ENCODE results near the gene HCCS.
"Not testable (repeated sequence)": the region's sequence is repeated elsewhere in the genome, so short reads cannot be mapped to it uniquely, and the experiment has no call there.

HCCS gene

DNA sequence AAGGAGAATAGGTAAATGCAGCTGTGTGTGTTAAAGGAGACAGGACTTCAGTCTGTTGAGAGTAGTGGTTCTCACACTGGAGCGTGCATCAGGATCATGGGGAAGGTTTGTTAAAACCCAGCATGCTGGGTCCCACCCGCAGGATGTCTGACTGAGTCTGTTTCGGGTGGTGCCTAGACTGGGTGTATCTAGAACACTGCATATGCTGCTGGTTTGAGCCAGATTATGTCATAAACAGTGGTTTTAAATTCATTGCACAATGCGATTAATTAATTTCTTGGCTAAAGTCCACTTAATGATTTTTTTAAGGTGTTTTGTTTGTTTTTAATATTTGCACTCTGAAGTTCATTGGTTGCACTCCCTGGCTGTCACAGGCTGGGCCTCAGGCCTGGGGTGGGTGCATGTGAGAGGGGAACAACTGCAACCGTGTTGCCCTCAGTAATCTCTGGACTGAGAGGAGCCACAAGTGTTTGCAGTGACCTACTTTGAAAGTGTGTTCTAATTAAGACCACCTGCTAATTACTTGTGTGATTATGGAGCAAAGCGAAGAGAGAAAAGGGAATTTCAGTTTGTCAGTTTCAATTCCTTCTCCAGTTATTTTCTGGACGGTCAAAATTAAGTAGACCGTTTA, 8.3 kb downstream of the HCCS start:
- no peak for DNase-seq (ENCODE audit: low read depth in 1 of 2, low spot score in 1 of 2)

DNA sequence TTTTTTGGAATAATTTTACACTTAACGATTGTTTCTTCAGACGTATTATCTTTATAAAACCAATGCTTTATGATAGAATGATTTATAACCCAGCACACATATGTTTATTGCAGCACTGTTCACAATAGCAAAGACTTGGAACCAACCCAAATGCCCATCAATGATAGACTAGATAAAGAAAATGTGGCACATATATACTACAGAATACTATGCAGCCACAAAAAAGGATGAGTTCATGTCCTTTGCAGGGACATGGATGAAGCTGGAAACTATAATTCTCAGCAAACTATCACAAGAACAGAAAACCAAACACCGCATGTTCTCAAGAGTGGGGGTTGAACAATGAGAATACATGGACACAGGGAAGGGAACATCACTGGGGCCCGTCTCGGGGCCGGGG, 12.0 kb downstream of the HCCS start:
- H3K4me3 ChIP-seq (replicated peaks; ENCODE audit: insufficient read depth, low read length); H3K27ac ChIP-seq (replicated peaks); DNase-seq (ENCODE audit: low read depth in 1 of 2, low spot score in 1 of 2); H3K27me3 ChIP-seq (ENCODE audit: insufficient read depth, poor library complexity, severe bottlenecking): not testable (repeated sequence)

More for the DNA sequence above, 8.3 kb downstream of the HCCS start:
- TF ChIP-seq SPI1 (IDR thresholded peaks at IDR 0.05; ENCODE audit: borderline replicate concordance, low read depth): no peak
- TF ChIP-seq POLR2AphosphoS5 (IDR thresholded peaks at IDR 0.05; ENCODE audit: low read depth): no peak
- TF ChIP-seq, protein P1, sequence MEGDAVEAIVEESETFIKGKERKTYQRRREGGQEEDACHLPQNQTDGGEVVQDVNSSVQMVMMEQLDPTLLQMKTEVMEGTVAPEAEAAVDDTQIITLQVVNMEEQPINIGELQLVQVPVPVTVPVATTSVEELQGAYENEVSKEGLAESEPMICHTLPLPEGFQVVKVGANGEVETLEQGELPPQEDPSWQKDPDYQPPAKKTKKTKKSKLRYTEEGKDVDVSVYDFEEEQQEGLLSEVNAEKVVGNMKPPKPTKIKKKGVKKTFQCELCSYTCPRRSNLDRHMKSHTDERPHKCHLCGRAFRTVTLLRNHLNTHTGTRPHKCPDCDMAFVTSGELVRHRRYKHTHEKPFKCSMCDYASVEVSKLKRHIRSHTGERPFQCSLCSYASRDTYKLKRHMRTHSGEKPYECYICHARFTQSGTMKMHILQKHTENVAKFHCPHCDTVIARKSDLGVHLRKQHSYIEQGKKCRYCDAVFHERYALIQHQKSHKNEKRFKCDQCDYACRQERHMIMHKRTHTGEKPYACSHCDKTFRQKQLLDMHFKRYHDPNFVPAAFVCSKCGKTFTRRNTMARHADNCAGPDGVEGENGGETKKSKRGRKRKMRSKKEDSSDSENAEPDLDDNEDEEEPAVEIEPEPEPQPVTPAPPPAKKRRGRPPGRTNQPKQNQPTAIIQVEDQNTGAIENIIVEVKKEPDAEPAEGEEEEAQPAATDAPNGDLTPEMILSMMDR (IDR thresholded peaks at IDR 0.05; ENCODE audit: insufficient read depth, low read length): no peak
- no peak for TF ChIP-seq GABPA (IDR thresholded peaks at IDR 0.05; ENCODE audit: low read depth)
- TF ChIP-seq, protein P2, sequence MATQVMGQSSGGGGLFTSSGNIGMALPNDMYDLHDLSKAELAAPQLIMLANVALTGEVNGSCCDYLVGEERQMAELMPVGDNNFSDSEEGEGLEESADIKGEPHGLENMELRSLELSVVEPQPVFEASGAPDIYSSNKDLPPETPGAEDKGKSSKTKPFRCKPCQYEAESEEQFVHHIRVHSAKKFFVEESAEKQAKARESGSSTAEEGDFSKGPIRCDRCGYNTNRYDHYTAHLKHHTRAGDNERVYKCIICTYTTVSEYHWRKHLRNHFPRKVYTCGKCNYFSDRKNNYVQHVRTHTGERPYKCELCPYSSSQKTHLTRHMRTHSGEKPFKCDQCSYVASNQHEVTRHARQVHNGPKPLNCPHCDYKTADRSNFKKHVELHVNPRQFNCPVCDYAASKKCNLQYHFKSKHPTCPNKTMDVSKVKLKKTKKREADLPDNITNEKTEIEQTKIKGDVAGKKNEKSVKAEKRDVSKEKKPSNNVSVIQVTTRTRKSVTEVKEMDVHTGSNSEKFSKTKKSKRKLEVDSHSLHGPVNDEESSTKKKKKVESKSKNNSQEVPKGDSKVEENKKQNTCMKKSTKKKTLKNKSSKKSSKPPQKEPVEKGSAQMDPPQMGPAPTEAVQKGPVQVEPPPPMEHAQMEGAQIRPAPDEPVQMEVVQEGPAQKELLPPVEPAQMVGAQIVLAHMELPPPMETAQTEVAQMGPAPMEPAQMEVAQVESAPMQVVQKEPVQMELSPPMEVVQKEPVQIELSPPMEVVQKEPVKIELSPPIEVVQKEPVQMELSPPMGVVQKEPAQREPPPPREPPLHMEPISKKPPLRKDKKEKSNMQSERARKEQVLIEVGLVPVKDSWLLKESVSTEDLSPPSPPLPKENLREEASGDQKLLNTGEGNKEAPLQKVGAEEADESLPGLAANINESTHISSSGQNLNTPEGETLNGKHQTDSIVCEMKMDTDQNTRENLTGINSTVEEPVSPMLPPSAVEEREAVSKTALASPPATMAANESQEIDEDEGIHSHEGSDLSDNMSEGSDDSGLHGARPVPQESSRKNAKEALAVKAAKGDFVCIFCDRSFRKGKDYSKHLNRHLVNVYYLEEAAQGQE (IDR thresholded peaks at IDR 0.05; ENCODE audit: insufficient replicate concordance, low read depth): no peak
- Histone ChIP-seq H3K27me3 (ENCODE audit: insufficient read depth, poor library complexity, severe bottlenecking) (no peaks in the 10 kb centered on the region), H3K4me3 (replicated peaks; ENCODE audit: insufficient read depth, low read length) (no peak overlapping the region), H3K27ac (replicated peaks) (no peak overlapping the region)

DNA sequence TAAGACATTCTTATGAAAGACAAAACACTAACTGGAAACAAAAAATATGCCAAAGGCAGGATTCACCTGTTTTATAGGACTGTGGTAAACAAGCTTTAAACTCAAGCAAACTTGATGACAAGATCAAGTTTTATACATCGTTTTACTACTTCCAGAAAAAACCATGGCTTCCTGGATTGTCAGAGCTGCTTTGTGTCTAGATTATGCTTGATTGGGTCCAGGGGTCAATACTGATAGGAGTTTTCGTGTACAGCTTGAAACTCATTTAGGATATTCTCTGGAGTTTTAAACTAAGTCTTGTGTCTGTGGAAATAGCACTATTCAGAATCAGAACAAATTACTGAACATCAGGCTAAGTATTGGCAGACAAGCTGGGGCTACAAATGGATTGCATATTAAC, 13.0 kb downstream of the HCCS start:
- Histone ChIP-seq H3K27ac (replicated peaks) (no peak overlapping the region), H3K27me3 (ENCODE audit: insufficient read depth, poor library complexity, severe bottlenecking) (no peaks in the 10 kb centered on the region), H3K4me3 (replicated peaks; ENCODE audit: insufficient read depth, low read length) (no peak overlapping the region)
- no peak for DNase-seq (ENCODE audit: low read depth in 1 of 2, low spot score in 1 of 2)
- TF ChIP-seq SPI1 (IDR thresholded peaks at IDR 0.05; ENCODE audit: borderline replicate concordance, low read depth) (no peak), POLR2AphosphoS5 (IDR thresholded peaks at IDR 0.05; ENCODE audit: low read depth) (no peak), GABPA (IDR thresholded peaks at IDR 0.05; ENCODE audit: low read depth) (no peak)
- TF ChIP-seq, protein P1 (IDR thresholded peaks at IDR 0.05; ENCODE audit: insufficient read depth, low read length): no peak
- TF ChIP-seq, protein P2 (IDR thresholded peaks at IDR 0.05; ENCODE audit: insufficient replicate concordance, low read depth): no peak

DNA sequence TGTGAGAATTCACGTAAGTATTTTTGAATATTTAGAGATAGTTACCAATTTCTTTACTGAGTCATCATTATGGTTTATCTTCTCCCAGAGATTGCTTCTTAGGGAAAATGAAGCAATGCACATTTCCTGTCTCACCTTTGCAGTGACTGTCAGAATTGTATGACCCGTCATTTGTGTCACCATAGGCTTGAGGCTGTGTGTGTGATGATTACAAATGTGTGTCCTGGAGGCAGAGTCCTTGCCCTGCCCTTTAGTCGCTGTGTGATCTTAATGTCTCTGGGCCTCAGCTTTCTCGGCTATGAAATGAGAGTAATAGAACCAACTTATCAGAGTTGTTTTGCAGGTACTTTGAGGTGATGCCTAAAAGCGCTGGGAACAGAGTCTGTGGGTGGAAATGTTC, 13.9 kb downstream of the HCCS start:
- no peak overlapping the region for H3K4me3 ChIP-seq (replicated peaks; ENCODE audit: insufficient read depth, low read length)
- TF ChIP-seq, protein P2 (IDR thresholded peaks at IDR 0.05; ENCODE audit: insufficient replicate concordance, low read depth): no peak
- TF ChIP-seq POLR2AphosphoS5 (IDR thresholded peaks at IDR 0.05; ENCODE audit: low read depth): no peak
- TF ChIP-seq, protein P1 (IDR thresholded peaks at IDR 0.05; ENCODE audit: insufficient read depth, low read length): no peak
- TF ChIP-seq GABPA (IDR thresholded peaks at IDR 0.05; ENCODE audit: low read depth): no peak
- TF ChIP-seq SPI1 (IDR thresholded peaks at IDR 0.05; ENCODE audit: borderline replicate concordance, low read depth): no peak
- H3K27me3 ChIP-seq (ENCODE audit: insufficient read depth, poor library complexity, severe bottlenecking): no peaks in the 10 kb centered on the region
- no peak for DNase-seq (ENCODE audit: low read depth in 1 of 2, low spot score in 1 of 2)
- no peak overlapping the region for H3K27ac ChIP-seq (replicated peaks)

All from HL-60 (cell line).